ENCODE results near the gene SCAPER. TPM values are rescaled to one million over a fixed set of nuclear protein-coding genes. Genes with fewer than 3 reads are reported as not detected.
A peak's percentile ranks its signal among the peaks of the same experiment; 100 is the strongest.
"Not testable (repeated sequence)": the region's sequence is repeated elsewhere in the genome, so short reads cannot be mapped to it uniquely, and the experiment has no call there.

Gene SCAPER
- total RNA-seq, 1 experiment from 2014 or later = 5.2 TPM

GRCh38 chr15:76321602-76322001, 583.5 kb downstream of the SCAPER start:
- DNase-seq (ENCODE audit: low read depth) = no peak

- no peak for DNase-seq (ENCODE audit: low read depth)
Measured at GRCh38 chr15:76321171-76321570, 584.0 kb downstream of the SCAPER start.

- DNase-seq (ENCODE audit: low read depth) = no peak
Measured at GRCh38 chr15:76320012-76320411, 585.1 kb downstream of the SCAPER start.

- DNase-seq (ENCODE audit: low read depth) = no peak
Measured at GRCh38 chr15:76313731-76314130, 591.4 kb downstream of the SCAPER start.

- not testable (repeated sequence) for DNase-seq (ENCODE audit: low read depth)
Measured at GRCh38 chr15:76313175-76313567, 592.0 kb downstream of the SCAPER start.

- DNase-seq (ENCODE audit: low read depth) = peak; percentile 65
Measured at GRCh38 chr15:76312540-76313174, 592.5 kb downstream of the SCAPER start.

GRCh38 chr15:76311100-76311953, 593.8 kb downstream of the SCAPER start, which contains the start of gene ETFA:
Gene ETFA (minus strand): TSS chr15:76311469. CDS start chr15:76311388, 81 bp downstream.
- peak; percentile 97 for DNase-seq (ENCODE audit: low read depth)

GRCh38 chr15:76310475-76311099, 594.6 kb downstream of the SCAPER start:
- peak; percentile 36 for DNase-seq (ENCODE audit: low read depth)

- DNase-seq (ENCODE audit: low read depth) = peak; percentile 60
Measured at GRCh38 chr15:76309601-76310330, 595.4 kb downstream of the SCAPER start.

GRCh38 chr15:76303909-76304308, 601.2 kb downstream of the SCAPER start:
- DNase-seq (ENCODE audit: low read depth) = no peak

GRCh38 chr15:76299786-76300185, 605.4 kb downstream of the SCAPER start:
- no peak for DNase-seq (ENCODE audit: low read depth)

- no peak for DNase-seq (ENCODE audit: low read depth)
Measured at GRCh38 chr15:76298986-76299385, 606.2 kb downstream of the SCAPER start.

GRCh38 chr15:76297951-76298350, 607.2 kb downstream of the SCAPER start:
- not testable (repeated sequence) for DNase-seq (ENCODE audit: low read depth)

Other genes with a start within 250 kb of the SCAPER start
- gene RCN2, start 26.4 kb upstream of the SCAPER start, total RNA-seq (2014; rRNA removed; shearing (Covaris generic)) = 71.8 and 114 TPM in 2 replicates
- not detected in 2 replicates for gene PSTPIP1, start 89.8 kb upstream of the SCAPER start, total RNA-seq (2014; rRNA removed; shearing (Covaris generic))
- gene TSPAN3, start 165.8 kb upstream of the SCAPER start, total RNA-seq (2014; rRNA removed; shearing (Covaris generic)) = 280 and 312 TPM in 2 replicates

Measured in M059J (cell line).